Measurements from ENCODE around the gene SPECC1. TPM values are rescaled to one million over a fixed set of nuclear protein-coding genes. Genes with fewer than 3 reads are reported as not detected.
"Not testable (repeated sequence)": the region's sequence is repeated elsewhere in the genome, so short reads cannot be mapped to it uniquely, and the experiment has no call there.

SPECC1 gene
- polyA plus RNA-seq, 1 of the 3 experiments (the other 2 are of a cell fraction) = 11.2 TPM

GRCh38 chr17:20074489-20074888 lies 65.3 kb downstream of the SPECC1 start (continued):
- TF ChIP-seq REST (IDR thresholded peaks at IDR 0.05; ENCODE audit: low read depth, low read length) = no peak
- TF ChIP-seq USF1 (IDR thresholded peaks at IDR 0.05; ENCODE audit: borderline replicate concordance, low read depth) = no peak

GRCh38 chr17:20076137-20076536 lies 67.0 kb downstream of the SPECC1 start:
- H3K4me2 ChIP-seq; H3K79me2 ChIP-seq (ENCODE audit: insufficient read depth); H3K36me3 ChIP-seq (replicated peaks in 1 of 2; ENCODE audit: control insufficient read depth in 1 of 2, insufficient read depth in 2 of 2, low read length in 1 of 2); H3K9ac ChIP-seq; POLR2A ChIA-PET; H3K27me3 ChIP-seq (ENCODE audit: insufficient read depth); H4K20me1 ChIP-seq (ENCODE audit: insufficient read depth); H2AFZ ChIP-seq (ENCODE audit: low read depth); H3K4me1 ChIP-seq (ENCODE audit: control insufficient read depth in 1 of 2, insufficient read depth in 2 of 2, low read depth in 1 of 2, low read length in 1 of 2); H3K9me2 ChIP-seq; DNase-seq; H3K27ac ChIP-seq (ENCODE audit: low read depth in 2 of 2, low read length in 1 of 2); H3K9me3 ChIP-seq; H3K4me3 ChIP-seq (ENCODE audit: low read depth in 2 of 2, low read length in 1 of 2); H3F3A ChIP-seq (replicated peaks; ENCODE audit: insufficient read depth): not testable (repeated sequence)
- WGBS (ENCODE audit: low lambda C conversion rate) = 100% methylated on average over 3 of the region's 3 CpGs
- CTCF ChIA-PET = interaction anchor here (1.1 to 1.6 kb wide), 4 partner anchors 10 to 67 kb away, joined by 3 to 7 read pairs (median 4); partner anchors contain the start of gene SPECC1

- H3F3A ChIP-seq (replicated peaks; ENCODE audit: insufficient read depth) = peaks cover 4% of the 10 kb centered on the region
- no peak overlapping the region for H3K9ac ChIP-seq
- ChIA-PET POLR2A (no interaction called here), CTCF (interaction anchor here (0.6 to 1.3 kb wide), 4 partner anchors 10 to 38 kb away, joined by 3 read pairs; no protein-coding TSS in a partner anchor)
- H3K4me2 ChIP-seq = no peak overlapping the region
- no peak overlapping the region for H2AFZ ChIP-seq (ENCODE audit: low read depth)
- 79% methylated on average over 3 of the region's 3 CpGs for WGBS (ENCODE audit: low lambda C conversion rate)
- no peaks in the 10 kb centered on the region for H4K20me1 ChIP-seq (ENCODE audit: insufficient read depth)
- no peaks in the 10 kb centered on the region for H3K9me2 ChIP-seq
- no peaks in the 10 kb centered on the region; a peak in 1 of 4 replicates for H3K4me1 ChIP-seq (ENCODE audit: control insufficient read depth in 1 of 2, insufficient read depth in 2 of 2, low read depth in 1 of 2, low read length in 1 of 2)
- H3K9me3 ChIP-seq = no peaks in the 10 kb centered on the region
- H3K27me3 ChIP-seq (ENCODE audit: insufficient read depth) = no peaks in the 10 kb centered on the region
- no peak for DNase-seq
- no peak overlapping the region for H3K4me3 ChIP-seq (ENCODE audit: low read depth in 2 of 2, low read length in 1 of 2)
- no peaks in the 10 kb centered on the region for H3K79me2 ChIP-seq (ENCODE audit: insufficient read depth)
- no peak overlapping the region for H3K27ac ChIP-seq (ENCODE audit: low read depth in 2 of 2, low read length in 1 of 2)
- H3K36me3 ChIP-seq (replicated peaks in 1 of 2; ENCODE audit: control insufficient read depth in 1 of 2, insufficient read depth in 2 of 2, low read length in 1 of 2) = no peaks in the 10 kb centered on the region
- no peak for TF ChIP-seq MAX (IDR thresholded peaks at IDR 0.05; ENCODE audit: low read depth)
- TF ChIP-seq FOSL2 (IDR thresholded peaks at IDR 0.05; ENCODE audit: borderline replicate concordance, low read depth) = no peak
- TF ChIP-seq GATA2 (CRISPR knock-in tag; IDR thresholded peaks at IDR 0.05) = no peak
- TF ChIP-seq PBX3 (IDR thresholded peaks at IDR 0.05) = no peak
- no peak for TF ChIP-seq RAD21 (IDR thresholded peaks at IDR 0.05; ENCODE audit: low read length)
- TF ChIP-seq USF2 (IDR thresholded peaks at IDR 0.05; ENCODE audit: borderline replicate concordance, low read depth, low read length) = no peak
- TF ChIP-seq MXI1 (IDR thresholded peaks at IDR 0.05; ENCODE audit: low read depth, low read length) = no peak
- no peak for TF ChIP-seq CHD2 (IDR thresholded peaks at IDR 0.05; ENCODE audit: low read length, partially characterized antibody)
- no peak for TF ChIP-seq YY1 (IDR thresholded peaks at IDR 0.05; ENCODE audit: low read depth)
- no peak for TF ChIP-seq RXRA (IDR thresholded peaks at IDR 0.05; ENCODE audit: borderline replicate concordance, low read depth)
- TF ChIP-seq GABPA (IDR thresholded peaks at IDR 0.05; ENCODE audit: low read depth) = no peak
- TF ChIP-seq USF1 (IDR thresholded peaks at IDR 0.05; ENCODE audit: borderline replicate concordance, low read depth) = no peak
- TF ChIP-seq EZH2phosphoT487 (IDR thresholded peaks at IDR 0.05; ENCODE audit: borderline replicate concordance, low read depth) = no peak
- no peak for TF ChIP-seq POLR2AphosphoS5 (IDR thresholded peaks at IDR 0.05; ENCODE audit: low read depth, low read length)
- TF ChIP-seq TEAD4 (IDR thresholded peaks at IDR 0.05; ENCODE audit: borderline replicate concordance, insufficient read depth) = no peak
- no peak for TF ChIP-seq MEF2A (IDR thresholded peaks at IDR 0.05; ENCODE audit: borderline replicate concordance, low read depth)
These were observed 69.0 kb downstream of the SPECC1 start for GRCh38 chr17:20077978-20078685.
